Mesenteric fat pad (tissue), 1 donor: ENCODE measurements around the gene TPRA1. TPM values are rescaled to one million over a fixed set of nuclear protein-coding genes. Genes with fewer than 3 reads are reported as not detected.

Source experiments
- DNase-seq: peaks from one replicate; pipeline ENCODE4 v3.0.0-alpha.2; 2020; ENCODE audit warnings: low spot score
- total RNA-seq: library from RNA; stranded (reverse); fragmentation: NEBNext Ultra II Directional; extraction: Animal tissue kit (Norgen Biotek cat#: 25700); gene quantifications from one replicate; pipeline ENCODE4 v1.2.1, GENCODE V29; 2021
- donor health status: DM: yes; HTN: yes; CAD: no.

The TPRA1 gene
- total RNA-seq, 1 donor from 2014 or later, result 24.6 TPM

- no peak for DNase-seq
Measured at GRCh38 chr3:127593178-127593577, 2.6 kb upstream of the TPRA1 start.

DNA sequence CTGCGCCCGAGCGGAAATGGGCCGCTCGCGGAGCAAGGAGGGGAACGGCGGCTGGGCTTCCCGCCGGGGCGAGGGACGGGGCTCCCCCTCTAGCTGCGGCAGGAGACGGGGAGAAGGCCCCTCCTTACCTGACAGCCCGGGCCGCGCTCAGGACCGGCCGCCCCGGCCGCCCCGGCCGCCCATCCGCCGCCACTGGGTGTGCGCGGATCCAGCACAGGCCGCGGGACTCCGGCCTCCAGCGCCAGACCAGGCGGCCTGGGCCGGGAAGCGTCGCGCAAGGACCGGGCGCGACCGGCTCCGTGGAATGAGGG lies 296 bp downstream of the TPRA1 start:
- DNase-seq, result no peak

DNA sequence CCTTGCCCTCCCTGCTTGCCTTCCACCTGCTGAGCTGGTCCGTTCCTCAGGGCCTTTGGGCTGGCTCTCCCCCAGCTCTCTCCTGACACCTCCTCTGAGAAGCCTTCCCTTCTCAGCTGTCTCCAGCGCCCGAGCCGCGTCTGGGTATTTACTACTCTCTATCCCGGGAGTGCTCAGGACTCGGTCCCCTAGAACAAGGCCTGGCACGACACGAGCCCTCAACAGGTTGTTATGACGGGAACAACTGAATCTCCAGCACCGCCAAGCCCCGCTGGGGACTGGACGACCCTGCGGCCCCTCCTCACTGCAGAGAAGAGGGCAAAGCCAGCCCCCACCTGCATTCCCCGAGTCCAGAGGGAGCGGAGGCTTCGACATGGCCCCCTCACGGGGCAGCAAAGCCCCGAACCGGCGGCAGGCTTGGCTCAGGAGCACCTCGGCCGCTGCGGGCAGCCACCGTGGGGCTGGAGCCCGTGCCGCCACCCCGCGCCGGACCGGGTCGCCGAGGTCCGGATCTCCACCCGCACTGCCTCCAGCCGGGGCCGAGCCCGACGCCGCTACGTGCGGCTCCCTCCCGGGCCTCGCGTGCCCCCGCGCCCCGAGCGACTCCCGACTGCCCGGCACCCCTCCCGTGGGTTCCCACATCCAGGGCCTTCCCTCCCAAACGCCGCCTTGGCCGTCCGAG lies 792 bp downstream of the TPRA1 start:
- DNase-seq, result no peak

- no peak for DNase-seq
Measured at GRCh38 chr3:127588806-127589577, 1.5 kb downstream of the TPRA1 start.

DNA sequence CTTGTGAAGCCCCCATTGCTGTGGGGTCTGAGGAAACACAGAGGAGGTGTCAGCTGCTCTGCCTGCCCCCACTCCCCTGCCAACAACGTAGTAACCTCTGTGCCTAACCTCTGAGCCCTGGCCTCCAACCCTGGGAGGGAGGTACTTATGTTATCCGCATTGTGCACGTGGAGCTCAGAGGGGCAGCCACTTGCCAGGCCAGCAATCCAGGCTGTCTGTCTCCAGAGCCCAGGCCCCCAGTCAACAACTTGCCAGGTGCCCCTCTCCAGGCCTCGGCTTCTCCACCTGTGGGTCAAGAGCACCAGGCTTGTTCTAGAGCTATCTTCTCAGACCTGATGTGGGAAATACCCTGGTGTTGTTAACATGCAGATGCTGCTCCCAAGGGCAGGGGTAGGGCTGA lies 2.7 kb downstream of the TPRA1 start:
- no peak for DNase-seq

DNA sequence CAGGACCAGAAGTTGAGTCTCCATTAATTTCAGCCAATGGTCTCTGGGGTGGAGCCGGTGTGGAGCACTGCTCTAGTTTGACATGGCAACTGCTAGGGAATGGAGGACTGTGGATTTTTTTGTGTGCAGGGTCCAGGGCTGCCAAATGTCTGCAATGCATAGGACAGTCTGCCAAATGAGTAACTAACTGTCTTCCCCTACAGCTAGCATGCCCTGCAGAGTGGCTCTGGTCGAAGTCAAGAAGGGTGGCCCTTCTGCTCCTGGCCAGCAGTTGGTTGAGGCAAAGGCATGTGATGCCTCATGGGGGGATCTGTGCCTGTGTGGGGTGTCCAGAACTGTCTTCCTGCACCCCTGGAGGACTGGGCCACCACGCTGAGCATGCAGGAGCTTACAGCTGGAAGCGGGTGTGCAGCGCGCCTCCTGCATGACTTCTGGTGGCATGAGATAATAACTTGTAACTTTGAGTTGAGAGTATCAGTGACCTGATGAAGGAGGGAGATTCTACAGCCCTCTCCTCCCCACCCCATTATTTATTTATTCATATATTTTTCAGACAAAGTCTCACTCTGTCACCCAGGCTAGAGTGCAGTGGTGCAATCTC lies 4.6 kb downstream of the TPRA1 start:
- no peak for DNase-seq

GRCh38 chr3:127585163-127585812 lies 5.2 kb downstream of the TPRA1 start:
- DNase-seq, result no peak

DNA sequence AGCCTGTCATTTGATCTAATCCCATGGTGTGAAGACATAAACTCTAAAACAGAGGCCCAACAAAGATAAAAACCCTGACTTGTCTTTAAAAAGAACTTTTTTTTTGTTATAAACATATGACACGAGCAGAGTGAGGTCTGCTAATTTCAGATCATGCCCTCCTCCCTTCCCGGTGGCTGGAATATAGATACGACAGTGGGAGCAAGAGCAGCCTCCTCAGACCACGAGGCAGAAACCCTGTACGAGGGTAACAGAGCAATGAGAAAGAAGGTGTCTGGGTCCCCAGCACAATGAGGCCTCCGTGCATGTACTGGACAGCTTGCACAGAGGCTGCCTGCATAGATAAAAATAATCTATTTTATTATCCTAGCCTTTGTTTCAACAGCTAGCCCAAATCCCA lies 5.8 kb downstream of the TPRA1 start:
- DNase-seq, result no peak

DNA sequence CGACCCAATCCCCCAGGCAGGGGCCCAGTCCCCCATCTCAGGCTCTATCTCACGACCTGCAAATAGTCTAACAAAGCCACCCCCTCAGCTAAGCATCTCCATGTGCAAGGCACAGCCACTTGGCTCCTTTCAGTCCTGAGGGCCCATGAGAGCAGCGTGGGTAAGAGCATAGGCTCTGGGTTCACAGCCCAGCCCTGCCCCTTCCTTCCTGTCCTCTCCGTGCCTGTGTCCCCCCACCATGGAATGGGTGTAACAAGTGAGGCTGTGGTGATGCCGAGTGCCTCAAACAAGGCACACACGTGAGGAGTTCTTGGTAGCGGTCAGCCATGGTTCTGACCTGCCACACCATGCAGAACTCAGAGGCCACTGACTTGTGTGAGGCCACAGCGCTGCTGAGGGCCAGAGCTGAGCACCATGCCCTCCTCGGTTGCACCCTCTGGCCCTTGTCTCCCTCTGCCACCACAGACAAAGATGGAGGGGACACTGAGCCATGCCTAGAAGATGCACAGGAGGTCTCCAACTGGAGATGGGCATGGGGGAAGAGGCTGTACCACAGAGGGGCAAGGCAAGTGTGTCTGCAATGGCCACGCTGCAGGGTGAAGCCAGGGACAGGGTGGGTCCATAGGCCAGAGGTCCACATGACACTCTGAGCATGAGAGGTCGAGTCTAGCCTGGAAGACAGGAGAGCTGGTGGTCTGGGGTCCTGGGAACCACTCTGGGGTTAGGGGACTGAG lies 10.0 kb downstream of the TPRA1 start:
- DNase-seq, result no peak

DNA sequence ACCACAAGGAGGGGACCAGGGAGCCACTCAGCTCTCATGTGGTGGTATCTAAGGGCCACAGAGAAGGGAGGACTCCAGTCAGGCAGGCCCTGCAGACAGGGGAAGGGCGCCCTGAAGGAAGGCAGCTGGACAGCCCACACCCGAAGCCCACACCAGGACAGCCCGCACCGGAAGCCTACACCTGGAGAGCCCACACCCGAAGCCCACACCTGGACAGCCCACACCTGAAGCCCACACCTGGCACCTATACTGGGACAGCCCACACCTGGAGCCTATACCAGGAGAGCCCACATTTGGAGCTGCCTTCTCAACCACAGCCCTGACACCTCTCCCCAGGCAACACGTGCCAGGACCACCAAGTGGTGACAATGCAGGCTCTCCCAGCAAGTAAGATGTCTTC lies 11.7 kb downstream of the TPRA1 start:
- no peak for DNase-seq

- no peak for DNase-seq
Measured at GRCh38 chr3:127578168-127578567, 12.4 kb downstream of the TPRA1 start.

GRCh38 chr3:127577448-127577847 lies 13.1 kb downstream of the TPRA1 start:
- DNase-seq, result no peak

DNA sequence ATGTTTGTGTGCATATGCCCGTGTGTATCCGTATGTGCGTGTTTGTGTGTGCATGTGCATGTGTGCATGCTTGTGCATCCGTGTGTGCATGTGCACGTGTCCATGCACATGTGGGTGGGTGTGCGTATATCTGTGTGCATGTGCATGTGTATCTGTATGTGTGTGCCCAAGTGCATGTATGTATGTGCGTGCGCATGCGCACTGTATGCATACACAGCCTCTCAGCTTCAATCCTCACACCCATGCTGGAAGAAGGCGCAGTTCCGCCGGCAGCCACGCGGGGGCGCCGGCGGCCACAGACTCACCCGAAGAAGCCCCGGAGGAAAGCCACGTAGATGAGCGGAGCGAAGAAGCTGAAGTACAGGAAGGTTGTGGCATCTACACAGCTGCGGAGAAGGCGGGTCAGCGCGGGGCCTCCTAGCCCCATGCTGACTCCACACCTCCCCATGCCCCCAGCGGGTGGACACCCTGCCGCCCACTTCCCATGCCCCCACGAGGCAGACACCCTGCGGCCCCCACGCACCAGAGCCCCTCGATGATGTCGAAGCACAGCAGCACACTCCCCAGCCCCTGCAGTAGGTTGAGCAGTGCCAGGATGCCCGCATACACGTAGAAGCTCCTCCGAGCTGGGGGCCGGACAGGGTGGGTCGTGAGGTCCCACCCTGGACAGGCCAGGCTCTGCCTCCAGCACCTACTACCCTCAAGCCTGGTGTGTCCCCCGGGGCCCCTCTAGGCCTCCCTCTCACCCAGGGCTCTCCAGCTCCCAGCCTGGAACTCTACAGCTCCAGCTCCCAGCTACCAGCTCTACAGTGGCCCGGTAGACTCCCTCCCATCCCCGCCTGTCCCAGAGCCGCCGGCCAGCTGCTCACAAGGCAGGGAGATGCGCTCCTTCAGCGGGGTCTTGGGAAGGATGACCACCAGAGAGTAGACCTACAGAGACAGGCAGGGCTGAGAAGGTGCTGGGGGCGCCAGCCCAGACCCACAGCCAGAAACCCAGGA lies 15.4 kb downstream of the TPRA1 start:
- DNase-seq, result peak; percentile 93

DNA sequence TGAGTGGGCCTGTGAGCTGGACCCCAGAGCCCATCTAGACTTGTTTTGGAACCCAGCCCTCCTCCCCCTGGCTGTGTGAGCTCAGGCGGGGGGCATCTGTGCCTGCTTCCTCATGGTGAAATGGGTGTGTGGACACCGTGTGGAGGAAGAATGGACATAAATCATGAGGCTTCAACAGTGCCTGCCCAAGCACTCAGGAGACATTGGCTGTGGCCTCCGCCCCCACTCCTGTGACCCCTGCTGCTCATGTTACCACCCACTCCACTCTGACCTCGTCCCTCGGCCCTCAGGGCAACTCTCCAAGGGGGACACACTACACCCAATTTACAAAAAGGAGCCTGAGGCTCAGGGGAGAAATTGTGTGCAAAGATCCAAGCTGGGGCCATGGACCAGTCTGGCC lies 16.6 kb downstream of the TPRA1 start:
- DNase-seq, result no peak

- no peak for DNase-seq
Measured at GRCh38 chr3:127573401-127573800, 17.1 kb downstream of the TPRA1 start.

- no peak for DNase-seq
Measured at GRCh38 chr3:127572735-127573134, 17.8 kb downstream of the TPRA1 start.

GRCh38 chr3:127572186-127572585 lies 18.3 kb downstream of the TPRA1 start:
- DNase-seq, result no peak

GRCh38 chr3:127570520-127570919 lies 20.0 kb downstream of the TPRA1 start:
- no peak for DNase-seq

- DNase-seq, result no peak
Measured at GRCh38 chr3:127569160-127569559, 21.4 kb downstream of the TPRA1 start.

DNA sequence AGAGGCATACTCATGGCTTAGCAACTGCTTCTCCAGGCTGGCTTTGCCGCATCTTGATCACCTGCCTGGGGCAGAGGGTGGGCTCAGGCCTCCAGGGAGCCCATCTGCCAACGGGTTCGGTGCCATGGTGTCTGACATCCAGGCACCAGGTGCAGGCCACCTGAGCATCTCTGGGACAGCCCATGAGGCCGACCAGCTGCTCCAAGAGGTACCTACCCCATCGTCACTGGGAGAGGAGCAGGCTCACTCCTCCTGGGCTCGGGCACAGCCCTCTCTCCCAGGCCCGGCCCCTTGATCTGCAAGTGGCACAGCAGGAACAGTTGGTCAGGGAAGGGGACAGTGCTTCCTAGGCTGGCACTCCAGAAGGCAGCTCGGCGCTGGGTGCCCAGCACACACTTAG lies 21.9 kb downstream of the TPRA1 start:
- DNase-seq, result no peak
